ENCODE results near the gene KRT27.

GRCh38 chr17:40777971-40778370 is 4.4 kb downstream of the KRT27 start:
- TF ChIP-seq POLR2A (IDR thresholded peaks at IDR 0.05) (no peak), CTCF (IDR thresholded peaks at IDR 0.05) (no peak)

Measured in Peyer's patch (tissue), 4 donors.